Smooth muscle cell (in vitro differentiated cells): ENCODE measurements around the gene HMX1. TPM values are rescaled to one million over a fixed set of nuclear protein-coding genes. Genes with fewer than 3 reads are reported as not detected.

Experiments
- DNase-seq: peaks from one replicate; lab custom pipeline; 2025; ENCODE audit not compliant: unreplicated experiment; lab: John Stamatoyannopoulos, UW
- H2AFZ ChIP-seq: fragments of 200-600 bp; sonication (generic); 2 replicates; pipeline ENCODE4 v1.6.0; 2016; ENCODE audit warnings: antibody characterized with exemption, low read depth, mild to moderate bottlenecking
- H3F3A ChIP-seq: fragments of 200-600 bp; sonication (generic); 2 replicates; pipeline ENCODE4 v1.6.0; 2017; ENCODE audit warnings: antibody characterized with exemption, low read depth
- H3K27ac ChIP-seq: fragments of 200-600 bp; sonication (generic); 2 replicates; pipeline ENCODE4 v1.5.1; 2016; ENCODE audit warnings: low read depth, mild to moderate bottlenecking
- H3K27me3 ChIP-seq: fragments of 200-600 bp; sonication (generic); 2 replicates; pipeline ENCODE4 v1.6.1; 2016; ENCODE audit warnings: low read depth, mild to moderate bottlenecking
- H3K36me3 ChIP-seq: fragments of 200-600 bp; sonication (generic); 2 replicates; pipeline ENCODE4 v1.5.1; 2016; ENCODE audit warnings: low read depth
- H3K4me1 ChIP-seq: fragments of 200-600 bp; sonication (generic); 2 replicates; pipeline ENCODE4 v1.5.1; 2016; ENCODE audit warnings: low read depth
- H3K4me2 ChIP-seq: fragments of 200-600 bp; sonication (generic); 2 replicates; pipeline ENCODE4 v1.6.0; 2016; ENCODE audit warnings: mild to moderate bottlenecking
- H3K4me3 ChIP-seq: fragments of 200-600 bp; sonication (generic); 2 replicates; pipeline ENCODE4 v1.5.1; 2016; ENCODE audit warnings: mild to moderate bottlenecking
- H3K79me2 ChIP-seq: fragments of 200-600 bp; sonication (generic); 2 replicates; pipeline ENCODE4 v1.6.0; 2016; ENCODE audit warnings: low read depth, mild to moderate bottlenecking
- H3K9ac ChIP-seq: fragments of 200-600 bp; sonication (generic); 2 replicates; pipeline ENCODE4 v1.6.0; 2016; ENCODE audit warnings: low read depth
- H3K9me3 ChIP-seq: fragments of 200-600 bp; sonication (generic); replicated peaks from 2 replicates; pipeline ENCODE4 v1.5.1; 2016; ENCODE audit warnings: low read depth
- H4K20me1 ChIP-seq: fragments of 200-600 bp; sonication (generic); 2 replicates; pipeline ENCODE4 v1.6.0; 2016; ENCODE audit warnings: low read depth
- WGBS: methylation state at CpG from one replicate; pipeline ENCODE4 v1.1.7; 2016; ENCODE audit warnings: low lambda C conversion rate; 5-methylcytosine and 5-hydroxymethylcytosine counted together
- polyA plus RNA-seq: library from polyadenylated mRNA; unstranded; fragments of >200 nt; fragmentation: Nextera tagmentation; extraction: Ambion mirVana; gene quantifications from 2 replicates; pipeline ENCODE4 v1.2.1, GENCODE V29; 2016
- total RNA-seq: library from RNA; depleted of rRNA; stranded (reverse); fragments of >200 nt; gene quantifications from 2 replicates; pipeline ENCODE4 v1.2.3, GENCODE V29; 2014
- TF ChIP-seq, protein P1 (sequence below): fragments of 200-600 bp; sonication (generic); IDR thresholded peaks from 2 replicates; pipeline ENCODE4 v1.5.1; 2017; ENCODE audit warnings: borderline replicate concordance, mild to moderate bottlenecking, antibody characterized with exemption; ENCODE audit not compliant: insufficient read depth, poor library complexity, severe bottlenecking

Gene HMX1
- total and polyA plus RNA-seq, 2 experiments from 2014 or later = not detected

DNA sequence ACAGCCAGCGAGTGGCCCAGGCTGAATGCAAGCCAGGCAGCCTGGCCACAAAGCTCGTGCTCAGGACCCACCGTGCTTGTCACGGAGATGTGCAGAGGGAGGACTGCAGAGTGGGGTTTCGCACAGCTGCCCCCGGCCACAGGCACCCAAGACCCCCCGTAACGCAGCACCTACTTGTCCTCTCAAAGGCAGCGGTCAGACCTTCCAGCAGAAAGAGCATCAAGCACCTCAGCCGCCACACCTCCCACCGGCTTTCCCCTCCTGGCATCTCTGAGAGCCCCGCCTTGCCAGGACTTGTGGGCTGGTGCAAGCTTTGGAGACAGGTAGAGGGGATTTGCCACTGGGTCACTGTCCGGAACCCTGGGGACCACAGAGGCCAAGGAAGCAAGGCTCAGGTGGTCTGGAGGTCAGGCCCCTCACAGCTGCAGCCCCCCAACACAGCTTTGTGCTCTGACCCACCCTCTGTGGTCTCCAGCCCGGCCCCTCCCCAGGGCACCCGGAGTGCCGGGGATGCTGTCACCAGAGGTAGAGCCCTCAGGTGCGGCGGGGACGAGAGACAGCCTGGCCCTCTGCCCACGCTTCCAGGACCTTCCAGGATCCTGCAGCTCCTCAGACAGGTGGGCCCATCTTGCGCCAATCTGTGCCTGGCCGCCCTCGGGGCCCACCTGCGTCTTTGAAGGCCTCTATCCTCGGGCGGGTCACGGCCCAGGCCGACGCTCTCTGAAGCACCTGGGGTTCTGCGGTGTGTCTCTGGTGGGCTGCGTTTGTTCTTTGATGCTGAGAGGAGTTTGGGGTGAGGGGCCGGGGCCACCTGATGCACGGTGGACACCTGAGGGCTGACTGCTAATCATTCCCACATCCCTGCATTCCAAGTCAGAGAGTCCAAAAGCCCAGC is 34.4 kb upstream of the HMX1 start:
- Histone ChIP-seq H3F3A (no peaks in the 10 kb centered on the region), H3K27ac (no peak overlapping the region), H2AFZ (no peak overlapping the region), H3K4me3 (no peak overlapping the region), H3K4me2 (no peak overlapping the region), H4K20me1 (no peaks in the 10 kb centered on the region), H3K4me1 (no peaks in the 10 kb centered on the region), H3K9ac (no peak overlapping the region), H3K9me3 (no peaks in the 10 kb centered on the region), H3K36me3 (no peaks in the 10 kb centered on the region), H3K27me3 (no peaks in the 10 kb centered on the region), H3K79me2 (no peaks in the 10 kb centered on the region)
- no peak for DNase-seq
- WGBS = 91% methylated on average over 33 of the region's 33 CpGs
- TF ChIP-seq, protein P1, sequence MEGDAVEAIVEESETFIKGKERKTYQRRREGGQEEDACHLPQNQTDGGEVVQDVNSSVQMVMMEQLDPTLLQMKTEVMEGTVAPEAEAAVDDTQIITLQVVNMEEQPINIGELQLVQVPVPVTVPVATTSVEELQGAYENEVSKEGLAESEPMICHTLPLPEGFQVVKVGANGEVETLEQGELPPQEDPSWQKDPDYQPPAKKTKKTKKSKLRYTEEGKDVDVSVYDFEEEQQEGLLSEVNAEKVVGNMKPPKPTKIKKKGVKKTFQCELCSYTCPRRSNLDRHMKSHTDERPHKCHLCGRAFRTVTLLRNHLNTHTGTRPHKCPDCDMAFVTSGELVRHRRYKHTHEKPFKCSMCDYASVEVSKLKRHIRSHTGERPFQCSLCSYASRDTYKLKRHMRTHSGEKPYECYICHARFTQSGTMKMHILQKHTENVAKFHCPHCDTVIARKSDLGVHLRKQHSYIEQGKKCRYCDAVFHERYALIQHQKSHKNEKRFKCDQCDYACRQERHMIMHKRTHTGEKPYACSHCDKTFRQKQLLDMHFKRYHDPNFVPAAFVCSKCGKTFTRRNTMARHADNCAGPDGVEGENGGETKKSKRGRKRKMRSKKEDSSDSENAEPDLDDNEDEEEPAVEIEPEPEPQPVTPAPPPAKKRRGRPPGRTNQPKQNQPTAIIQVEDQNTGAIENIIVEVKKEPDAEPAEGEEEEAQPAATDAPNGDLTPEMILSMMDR = no peak

DNA sequence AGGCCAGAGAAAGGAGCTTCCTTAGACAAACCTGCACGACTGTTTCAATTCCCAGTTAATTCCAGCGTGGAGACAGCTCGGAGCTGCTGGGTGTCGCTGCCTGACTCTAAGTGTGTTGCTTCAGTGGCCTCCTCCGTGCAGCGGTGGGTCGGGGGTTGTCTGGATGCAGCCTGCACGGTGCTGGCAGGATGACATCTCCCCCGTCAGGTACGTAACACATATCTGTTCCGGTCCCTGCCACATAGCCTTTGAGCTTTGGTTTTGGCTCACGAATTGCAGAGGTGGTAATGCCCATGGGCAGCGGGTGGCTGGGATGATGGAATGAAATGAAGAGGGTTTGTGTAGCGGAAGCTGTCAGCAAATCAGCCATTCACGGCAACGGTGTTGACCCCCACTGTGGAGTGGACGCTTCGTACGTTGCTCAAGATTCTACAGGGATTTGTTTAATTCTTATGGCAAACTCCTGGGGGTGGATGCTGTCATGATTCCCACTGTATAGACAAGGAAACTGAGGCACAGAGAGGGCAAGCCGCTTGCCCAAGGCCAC is 33.7 kb upstream of the HMX1 start:
- H3K4me1 ChIP-seq = no peaks in the 10 kb centered on the region
- TF ChIP-seq, protein P1 = no peak
- H3K27me3 ChIP-seq = no peaks in the 10 kb centered on the region
- no peak overlapping the region for H3K27ac ChIP-seq
- no peak overlapping the region for H3K9ac ChIP-seq
- DNase-seq = no peak
- H3K9me3 ChIP-seq = no peaks in the 10 kb centered on the region
- H2AFZ ChIP-seq = no peak overlapping the region
- H3K4me2 ChIP-seq = no peak overlapping the region
- no peaks in the 10 kb centered on the region for H3K79me2 ChIP-seq
- no peaks in the 10 kb centered on the region for H3F3A ChIP-seq
- H3K36me3 ChIP-seq = no peaks in the 10 kb centered on the region
- no peaks in the 10 kb centered on the region for H4K20me1 ChIP-seq
- WGBS = 86% methylated on average over 20 of the region's 20 CpGs
- H3K4me3 ChIP-seq = no peak overlapping the region

DNA sequence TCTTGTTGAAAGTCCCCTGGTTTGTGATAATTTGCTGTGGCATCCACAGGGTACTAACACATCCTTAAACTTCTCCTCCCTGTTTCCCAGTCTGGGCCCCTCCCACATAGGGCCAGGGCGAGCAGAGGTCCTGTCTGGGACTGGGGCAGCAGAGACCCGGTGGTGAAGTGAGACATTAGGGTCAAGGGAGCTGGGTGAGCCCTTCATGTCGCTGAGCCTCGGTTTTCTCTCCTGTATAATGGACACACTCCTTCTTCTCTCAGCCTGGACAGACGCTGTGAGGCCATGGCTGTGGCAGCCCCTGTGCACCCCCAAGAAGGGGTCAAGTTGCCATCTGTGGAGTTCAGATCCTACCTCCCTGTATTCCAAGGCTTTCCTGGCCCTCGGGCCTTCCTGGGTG is 33.0 kb upstream of the HMX1 start:
- WGBS = 77% methylated on average over 6 of the region's 6 CpGs

More for the DNA sequence above, 33.0 kb upstream of the HMX1 start:
- Histone ChIP-seq H3K4me1 (no peaks in the 10 kb centered on the region), H3K4me2 (no peak overlapping the region), H3K27me3 (no peaks in the 10 kb centered on the region), H3K4me3 (no peak overlapping the region), H3K27ac (no peak overlapping the region), H3F3A (no peaks in the 10 kb centered on the region), H3K79me2 (no peaks in the 10 kb centered on the region), H3K9me3 (no peaks in the 10 kb centered on the region), H3K9ac (no peak overlapping the region), H4K20me1 (no peaks in the 10 kb centered on the region), H3K36me3 (no peaks in the 10 kb centered on the region), H2AFZ (no peak overlapping the region)
- DNase-seq = no peak
- TF ChIP-seq, protein P1 = no peak
